Measurements from ENCODE around the gene MYADM. TPM values are rescaled to one million over a fixed set of nuclear protein-coding genes. Genes with fewer than 3 reads are reported as not detected.

The MYADM gene
- total RNA-seq, 3 donors from 2014 or later (not counting 1 experiment from before 2014, with no cell fraction given), result 219 to 658 (median 296) TPM

GRCh38 chr19:53875602-53876325, 8.1 kb downstream of the MYADM start:
- 94% methylated on average over 14 of the region's 17 CpGs for WGBS (ENCODE audit: insufficient coverage)
- peaks cover 16% of the 10 kb centered on the region for H3K27me3 ChIP-seq (ENCODE audit: control insufficient read depth, insufficient read depth, low read length)
- H3K4me3 Mint-ChIP-seq, result no peak overlapping the region
- peaks cover 43% of the 10 kb centered on the region for H3K4me1 ChIP-seq (ENCODE audit: control insufficient read depth, insufficient read depth, low read length)
- no peak overlapping the region for H3K4me3 ChIP-seq (ENCODE audit: low read length)
- H3K9me3 ChIP-seq (ENCODE audit: control insufficient read depth, insufficient read depth, low read length), result no peaks in the 10 kb centered on the region
- no peak for TF ChIP-seq CTCF (IDR thresholded peaks at IDR 0.05)
- no peaks in the 10 kb centered on the region for H3K27me3 Mint-ChIP-seq (ENCODE audit: low read depth in 2 of 2)
- H3K36me3 ChIP-seq (ENCODE audit: control insufficient read depth, insufficient read depth, low read length), result peaks cover 17% of the 10 kb centered on the region
- peaks cover 13% of the 10 kb centered on the region for H3K36me3 Mint-ChIP-seq
- H3K27ac ChIP-seq (ENCODE audit: low read length), result no peak overlapping the region
- ATAC-seq, result no peak
- intact Hi-C loops (cut with micrococcal nuclease), result no loop called here
- H3K27ac Mint-ChIP-seq, result peak overlapping the region; percentile 88 to 91
- H3K4me1 Mint-ChIP-seq, result peaks cover 32 to 50% of the 10 kb centered on the region in 2 donors
- peak in 1 of 2 donors; percentile 32 for DNase-seq
- H3K9me3 Mint-ChIP-seq, result peaks cover 0 to 3% of the 10 kb centered on the region in 2 donors

GRCh38 chr19:53876651-53877224, 9.1 kb downstream of the MYADM start:
- Histone ChIP-seq H3K27me3 (ENCODE audit: control insufficient read depth, insufficient read depth, low read length) (peaks cover 21% of the 10 kb centered on the region), H3K36me3 (ENCODE audit: control insufficient read depth, insufficient read depth, low read length) (peaks cover 17% of the 10 kb centered on the region), H3K27ac (ENCODE audit: low read length) (no peak overlapping the region), H3K4me3 (ENCODE audit: low read length) (no peak overlapping the region), H3K9me3 (ENCODE audit: control insufficient read depth, insufficient read depth, low read length) (no peaks in the 10 kb centered on the region), H3K4me1 (ENCODE audit: control insufficient read depth, insufficient read depth, low read length) (peaks cover 42% of the 10 kb centered on the region)
- Mint-ChIP-seq H3K4me1 (peaks cover 23 to 40% of the 10 kb centered on the region in 2 donors), H3K27ac (peak overlapping the region; percentile 61 to 71), H3K36me3 (peaks cover 13% of the 10 kb centered on the region), H3K27me3 (ENCODE audit: low read depth in 2 of 2) (no peaks in the 10 kb centered on the region), H3K9me3 (peaks cover 0 to 3% of the 10 kb centered on the region in 2 donors), H3K4me3 (peak overlapping the region; percentile 56)
- intact Hi-C loops (cut with micrococcal nuclease), result no loop called here
- WGBS (ENCODE audit: insufficient coverage), result 87% methylated on average over 5 of the region's 6 CpGs
- peak in 1 of 2 donors; percentile 32 for DNase-seq
- TF ChIP-seq CTCF (IDR thresholded peaks at IDR 0.05), result no peak
- ATAC-seq, result no peak

- peak in 1 of 2 donors; percentile 83 for DNase-seq
- no peaks in the 10 kb centered on the region for H3K9me3 ChIP-seq (ENCODE audit: control insufficient read depth, insufficient read depth, low read length)
- TF ChIP-seq CTCF (IDR thresholded peaks at IDR 0.05), result no peak
- no peaks in the 10 kb centered on the region for H3K27me3 Mint-ChIP-seq (ENCODE audit: low read depth in 2 of 2)
- intact Hi-C loops (cut with micrococcal nuclease), result no loop called here
- H3K4me3 Mint-ChIP-seq, result peak overlapping the region; percentile 56
- H3K4me1 Mint-ChIP-seq, result peaks cover 22 to 39% of the 10 kb centered on the region in 2 donors
- H3K27ac Mint-ChIP-seq, result peak overlapping the region; percentile 61 to 71
- ATAC-seq, result no peak
- peaks cover 26% of the 10 kb centered on the region for H3K27me3 ChIP-seq (ENCODE audit: control insufficient read depth, insufficient read depth, low read length)
- H3K9me3 Mint-ChIP-seq, result peaks cover 0 to 3% of the 10 kb centered on the region in 2 donors
- H3K27ac ChIP-seq (ENCODE audit: low read length), result no peak overlapping the region
- peaks cover 17% of the 10 kb centered on the region for H3K36me3 ChIP-seq (ENCODE audit: control insufficient read depth, insufficient read depth, low read length)
- peaks cover 43% of the 10 kb centered on the region for H3K4me1 ChIP-seq (ENCODE audit: control insufficient read depth, insufficient read depth, low read length)
- H3K4me3 ChIP-seq (ENCODE audit: low read length), result no peak overlapping the region
- peaks cover 13% of the 10 kb centered on the region for H3K36me3 Mint-ChIP-seq
- 78% methylated on average over 9 of the region's 10 CpGs for WGBS (ENCODE audit: insufficient coverage)
Observed at GRCh38 chr19:53877361-53877766, 9.7 kb downstream of the MYADM start.

Data from natural killer cell (primary cell).